Suprapubic skin (tissue), 4 donors: ENCODE measurements around the gene AMN. TPM values are rescaled to one million over a fixed set of nuclear protein-coding genes. Genes with fewer than 3 reads are reported as not detected.

Experiments used
- DNase-seq, 2 donors: peaks; one replicate each; pipeline ENCODE4 v3.0.0-alpha.2; 2019; ENCODE audit warnings: low spot score in 2 of 2
- H3K27ac ChIP-seq: fragments of 200-600 bp; sonication (generic); one replicate; pipeline ENCODE4 v1.5.1; 2019
- H3K27me3 ChIP-seq: fragments of 200-600 bp; sonication (generic); one replicate; pipeline ENCODE4 v1.5.1; 2019
- H3K36me3 ChIP-seq: fragments of 200-600 bp; sonication (generic); one replicate; pipeline ENCODE4 v1.5.1; 2019
- H3K4me1 ChIP-seq: fragments of 200-600 bp; sonication (generic); one replicate; pipeline ENCODE4 v1.5.1; 2019
- H3K4me3 ChIP-seq: fragments of 200-600 bp; sonication (generic); one replicate; pipeline ENCODE4 v1.5.1; 2019; ENCODE audit warnings: mild to moderate bottlenecking
- H3K9me3 ChIP-seq: fragments of 200-600 bp; sonication (generic); one replicate; pipeline ENCODE4 v1.5.1; 2019
- CTCF ChIP-seq, 2 donors: fragments of 200-600 bp in 1 of 2; fragments of 450-650 bp in 1 of 2; sonication (generic) in 1 of 2; IDR thresholded peaks; one replicate each; pipeline ENCODE4 v1.5.1; 2016 to 2019; ENCODE audit warnings: antibody characterized with exemption in 2 of 2, mild to moderate bottlenecking in 1 of 2, moderate library complexity in 1 of 2
- EP300 ChIP-seq: sonication (generic); formaldehyde crosslinking; IDR thresholded peaks from one replicate; pipeline ENCODE4 v1.6.1; 2017; ENCODE audit warnings: antibody characterized with exemption
- POLR2A ChIP-seq, 2 donors: fragments of 450-650 bp; IDR thresholded peaks; one replicate each; pipeline ENCODE4 v1.6.1; 2017; ENCODE audit warnings: antibody characterized with exemption in 2 of 2, mild to moderate bottlenecking in 2 of 2, moderate library complexity in 2 of 2
- POLR2AphosphoS5 ChIP-seq, 3 donors: sonication (generic); formaldehyde crosslinking; IDR thresholded peaks; one replicate each; pipeline ENCODE4 v1.6.1; 2017; ENCODE audit warnings: antibody characterized with exemption in 3 of 3
- WGBS: methylation state at CpG from one replicate; pipeline ENCODE4 v1.1.5; 2018; 5-methylcytosine and 5-hydroxymethylcytosine counted together
- total RNA-seq, 4 donors: library from RNA; depleted of rRNA; stranded (reverse); fragments of >200 nt; gene quantifications; one replicate each; pipeline ENCODE4 v1.1.0, GENCODE V29; 2016

The AMN gene
- total RNA-seq, 4 donors from 2014 or later: 10.6 to 11.8 (median 11.1) TPM

DNA sequence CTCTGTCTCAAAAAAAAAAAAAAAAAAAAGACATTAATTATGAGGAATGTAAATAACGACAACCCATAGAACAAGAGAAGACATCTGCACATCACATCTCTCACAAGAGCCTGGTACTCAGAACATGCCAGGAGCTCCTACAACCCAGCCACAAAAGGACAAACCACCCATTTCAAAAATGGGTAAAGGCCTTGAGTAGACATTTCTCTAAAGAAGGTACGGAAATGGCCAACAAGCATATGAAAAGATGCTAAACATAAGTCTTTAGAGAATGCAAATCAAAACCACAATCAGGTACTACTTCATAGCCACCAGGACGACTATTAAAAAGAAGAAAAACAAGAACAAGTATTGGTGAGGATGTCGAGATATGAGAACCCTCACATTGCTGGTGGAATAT, 13.3 kb downstream of the AMN start:
- DNase-seq: no peak
- Histone ChIP-seq H3K27me3 (no peaks in the 10 kb centered on the region), H3K4me3 (no peak overlapping the region), H3K9me3 (no peaks in the 10 kb centered on the region), H3K27ac (no peak overlapping the region), H3K36me3 (peaks cover 57% of the 10 kb centered on the region), H3K4me1 (peaks cover 5% of the 10 kb centered on the region)
- TF ChIP-seq CTCF (IDR thresholded peaks at IDR 0.05): no peak
- TF ChIP-seq EP300: no peak
- no peak for TF ChIP-seq POLR2A (IDR thresholded peaks at IDR 0.05)
- TF ChIP-seq POLR2AphosphoS5 (IDR thresholded peaks at IDR 0.05): no peak
- WGBS: 87% methylated on average over 4 of the region's 4 CpGs

GRCh38 chr14:102937331-102938175, 15.1 kb downstream of the AMN start:
- H3K4me3 ChIP-seq: no peak overlapping the region
- H3K4me1 ChIP-seq: peaks cover 12% of the 10 kb centered on the region
- no peaks in the 10 kb centered on the region for H3K27me3 ChIP-seq
- no peak overlapping the region for H3K27ac ChIP-seq
- TF ChIP-seq POLR2A (IDR thresholded peaks at IDR 0.05) (no peak), CTCF (IDR thresholded peaks at IDR 0.05) (no peak), EP300 (no peak), POLR2AphosphoS5 (IDR thresholded peaks at IDR 0.05) (no peak)
- WGBS: 91% methylated on average over 11 of the region's 22 CpGs
- no peaks in the 10 kb centered on the region for H3K9me3 ChIP-seq
- DNase-seq: peak in 1 of 2 donors; percentile 54
- H3K36me3 ChIP-seq: peaks cover 67% of the 10 kb centered on the region

DNA sequence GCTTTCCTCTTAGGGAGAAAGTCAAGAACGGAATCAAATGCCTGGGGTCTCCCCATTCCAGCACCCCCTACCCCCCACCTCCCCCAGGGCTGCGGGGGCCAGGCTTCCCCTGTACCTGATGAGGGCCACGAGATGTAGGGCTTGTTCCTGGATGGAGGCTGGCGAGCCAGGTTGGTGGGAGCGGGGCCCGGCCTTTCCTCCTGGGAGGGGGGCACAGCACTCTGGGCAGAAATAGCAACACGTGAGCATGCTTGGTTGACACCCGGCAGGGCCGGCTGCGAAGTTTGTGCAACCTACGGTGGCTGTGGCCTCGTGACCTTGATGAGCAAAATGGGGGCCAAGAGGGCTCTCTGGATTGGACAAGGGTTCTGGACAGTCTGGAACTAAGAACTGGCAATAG, 15.7 kb downstream of the AMN start:
- Histone ChIP-seq H3K4me1 (peaks cover 12% of the 10 kb centered on the region), H3K27ac (no peak overlapping the region), H3K36me3 (peaks cover 67% of the 10 kb centered on the region), H3K9me3 (no peaks in the 10 kb centered on the region), H3K4me3 (no peak overlapping the region), H3K27me3 (no peaks in the 10 kb centered on the region)
- no peak for DNase-seq
- WGBS: 90% methylated on average over 4 of the region's 12 CpGs
- TF ChIP-seq CTCF (IDR thresholded peaks at IDR 0.05): no peak

GRCh38 chr14:102939329-102939728, 16.9 kb downstream of the AMN start:
- peaks cover 67% of the 10 kb centered on the region for H3K36me3 ChIP-seq
- WGBS: 98% methylated on average over 18 of the region's 18 CpGs
- no peak for TF ChIP-seq EP300
- H3K4me1 ChIP-seq: peaks cover 12% of the 10 kb centered on the region
- DNase-seq: peak in 1 of 2 donors; percentile 54
- no peaks in the 10 kb centered on the region for H3K27me3 ChIP-seq
- no peak overlapping the region for H3K27ac ChIP-seq
- no peak overlapping the region for H3K4me3 ChIP-seq
- H3K9me3 ChIP-seq: no peaks in the 10 kb centered on the region

- H3K27me3 ChIP-seq: no peaks in the 10 kb centered on the region
- H3K36me3 ChIP-seq: peaks cover 73% of the 10 kb centered on the region
- H3K4me1 ChIP-seq: peaks cover 12% of the 10 kb centered on the region
- DNase-seq: no peak
- no peak overlapping the region for H3K4me3 ChIP-seq
- no peak overlapping the region for H3K27ac ChIP-seq
- no peaks in the 10 kb centered on the region for H3K9me3 ChIP-seq
- 80% methylated on average over 39 of the region's 43 CpGs for WGBS
- TF ChIP-seq CTCF (IDR thresholded peaks at IDR 0.05) (no peak), POLR2A (IDR thresholded peaks at IDR 0.05) (no peak), POLR2AphosphoS5 (IDR thresholded peaks at IDR 0.05) (no peak), EP300 (no peak)
Measured at GRCh38 chr14:102939820-102940561, 17.5 kb downstream of the AMN start.
